ENCODE measurements around the gene DDC. TPM values are rescaled to one million over a fixed set of nuclear protein-coding genes. Genes with fewer than 3 reads are reported as not detected.
"Not testable (repeated sequence)": the region's sequence is repeated elsewhere in the genome, so short reads cannot be mapped to it uniquely, and the experiment has no call there.

Gene DDC
- total and polyA plus RNA-seq, 9 donors: 0.24 to 3.3 (median 0.72) TPM

DNA sequence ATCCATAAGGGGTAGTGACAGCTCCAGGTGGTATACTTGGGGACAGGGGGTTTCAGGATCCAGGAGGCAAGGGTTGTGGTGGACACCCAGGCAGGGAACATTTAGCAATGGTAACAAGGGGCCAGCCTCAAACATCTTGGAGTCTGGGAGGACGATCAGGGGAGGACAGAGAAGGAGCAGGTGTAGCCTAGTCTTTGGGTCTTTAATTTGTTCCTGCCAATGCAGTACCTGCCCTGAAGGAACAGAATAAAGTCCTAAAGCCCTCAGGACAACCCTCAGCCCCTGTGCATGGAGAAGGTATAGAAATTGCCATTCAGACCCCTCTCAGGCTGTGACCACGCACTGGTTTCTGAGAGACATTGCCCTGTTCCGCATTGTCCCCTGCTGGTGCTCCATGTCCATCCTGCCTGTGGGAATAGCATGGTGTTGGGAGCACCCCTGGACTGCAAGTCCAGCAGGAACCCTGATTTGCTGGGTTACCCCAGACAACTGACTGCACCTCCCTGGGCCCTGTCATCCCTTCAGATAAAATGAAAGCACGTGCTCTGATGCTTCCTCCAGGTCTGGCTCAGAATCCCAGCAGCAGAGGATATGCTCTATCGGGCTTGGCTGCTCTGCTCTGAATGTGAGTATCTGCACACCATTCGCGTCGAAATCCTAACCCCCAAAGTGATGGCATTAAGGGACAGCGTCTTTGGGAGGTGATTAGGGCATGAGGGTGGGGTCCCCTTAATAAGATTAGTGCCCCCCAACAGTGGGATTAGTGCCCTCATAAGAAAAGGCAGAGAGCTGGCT, 24.2 kb downstream of the DDC start:
- intact Hi-C loops (cut with DNase I): no loop called here
- Histone ChIP-seq H3K4me3 (no peak overlapping the region), H3K36me3 (no peaks in the 10 kb centered on the region), H3K4me1 (ENCODE audit: insufficient read depth) (no peaks in the 10 kb centered on the region), H3K27me3 (no peaks in the 10 kb centered on the region), H3K27ac (no peak overlapping the region), H3K9me3 (no peaks in the 10 kb centered on the region)
- TF ChIP-seq EP300 (IDR thresholded peaks at IDR 0.05) (no peak), POLR2A (IDR thresholded peaks at IDR 0.05) (no peak), CTCF (IDR thresholded peaks at IDR 0.05) (no peak)
- 94 to 96% (median 96%) methylated on average over 9 of the region's 9 CpGs for WGBS, 3 donors
- DNase-seq: no peak

- WGBS, 3 donors: 95 to 97% (median 96%) methylated on average over 8 to 15 of the region's 15 CpGs
- no peak for TF ChIP-seq EP300 (IDR thresholded peaks at IDR 0.05)
- TF ChIP-seq CTCF (IDR thresholded peaks at IDR 0.05): no peak
- TF ChIP-seq POLR2A (IDR thresholded peaks at IDR 0.05): no peak
- DNase-seq: no peak
- no peak overlapping the region for H3K27ac ChIP-seq
- no peaks in the 10 kb centered on the region for H3K36me3 ChIP-seq
- no peak overlapping the region for H3K4me3 ChIP-seq
- H3K4me1 ChIP-seq (ENCODE audit: insufficient read depth): no peaks in the 10 kb centered on the region
- no peaks in the 10 kb centered on the region for H3K27me3 ChIP-seq
- intact Hi-C loops (cut with DNase I): no loop called here
- H3K9me3 ChIP-seq: no peaks in the 10 kb centered on the region
Observed at GRCh38 chr7:50539725-50540124, 25.5 kb downstream of the DDC start.

GRCh38 chr7:50538478-50538877, 26.7 kb downstream of the DDC start:
- intact Hi-C loops (cut with DNase I): no loop called here
- TF ChIP-seq CTCF (IDR thresholded peaks at IDR 0.05): no peak
- TF ChIP-seq POLR2A (IDR thresholded peaks at IDR 0.05): no peak
- TF ChIP-seq EP300 (IDR thresholded peaks at IDR 0.05): no peak
- no peak for DNase-seq

DNA sequence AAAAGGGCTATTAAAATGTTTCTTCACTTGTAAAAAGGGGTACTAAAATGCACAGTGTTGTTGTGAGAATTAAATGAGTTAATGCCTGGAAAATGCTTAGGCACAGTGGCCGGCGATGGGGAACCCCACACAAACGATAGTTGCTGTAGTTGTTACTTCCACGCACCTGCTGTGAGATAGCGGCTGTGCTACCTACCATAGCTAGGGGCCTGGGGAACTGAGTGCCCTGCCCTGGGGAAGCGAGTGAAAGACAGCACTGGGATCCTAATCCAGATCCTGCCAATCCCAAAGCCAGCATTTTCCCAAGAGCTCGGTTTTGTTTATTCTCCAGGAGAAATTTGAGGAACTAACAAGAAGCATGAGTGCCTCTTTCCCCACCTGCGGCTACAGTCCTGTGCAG, 27.8 kb downstream of the DDC start:
- Histone ChIP-seq H3K9me3 (no peaks in the 10 kb centered on the region), H3K27me3 (no peaks in the 10 kb centered on the region), H3K4me3 (no peak overlapping the region), H3K4me1 (ENCODE audit: insufficient read depth) (no peaks in the 10 kb centered on the region), H3K27ac (no peak overlapping the region), H3K36me3 (no peaks in the 10 kb centered on the region)
- no peak for DNase-seq
- no peak for TF ChIP-seq EP300 (IDR thresholded peaks at IDR 0.05)
- TF ChIP-seq CTCF (IDR thresholded peaks at IDR 0.05): no peak
- no peak for TF ChIP-seq POLR2A (IDR thresholded peaks at IDR 0.05)
- 91 to 94% (median 93%) methylated on average over 8 of the region's 8 CpGs for WGBS, 3 donors
- intact Hi-C loops (cut with DNase I): no loop called here

More at GRCh38 chr7:50538478-50538877, 26.7 kb downstream of the DDC start:
- Histone ChIP-seq H3K4me3 (no peak overlapping the region), H3K9me3 (no peaks in the 10 kb centered on the region), H3K27ac (no peak overlapping the region), H3K36me3 (no peaks in the 10 kb centered on the region), H3K27me3 (no peaks in the 10 kb centered on the region), H3K4me1 (ENCODE audit: insufficient read depth) (no peaks in the 10 kb centered on the region)
- WGBS, 3 donors: 90 to 93% (median 92%) methylated on average over 4 of the region's 4 CpGs

DNA sequence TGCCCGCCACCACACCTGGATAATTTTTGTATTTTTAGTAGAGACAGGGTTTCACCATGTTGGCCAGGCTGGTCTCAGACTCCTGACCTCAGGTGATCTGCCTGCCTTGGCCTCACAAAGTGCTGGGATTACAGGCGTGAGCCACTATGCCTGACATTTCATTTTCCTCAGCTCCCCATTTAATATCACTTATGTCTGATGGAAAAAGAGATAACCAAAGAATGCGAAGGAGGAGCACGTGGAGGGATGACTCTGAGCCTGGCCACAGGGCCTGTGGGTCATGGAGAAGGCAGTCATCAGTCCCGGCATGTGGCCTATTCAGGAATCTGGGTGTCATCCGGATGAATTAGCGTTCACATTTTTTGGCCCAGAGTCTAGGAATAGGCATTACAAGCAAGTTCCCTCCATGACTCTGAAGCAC, 29.9 kb downstream of the DDC start:
- not testable (repeated sequence) for DNase-seq

More for the DNA sequence above, 29.9 kb downstream of the DDC start:
- H3K27me3 ChIP-seq; H3K27ac ChIP-seq; intact Hi-C loops (cut with DNase I); H3K36me3 ChIP-seq; H3K9me3 ChIP-seq; H3K4me1 ChIP-seq (ENCODE audit: insufficient read depth); H3K4me3 ChIP-seq: not testable (repeated sequence)
- 80 to 86% (median 85%) methylated on average over 7 of the region's 7 CpGs for WGBS, 3 donors

All from ovary (tissue), 9 donors.